Cardiac fibroblast (primary cell): ENCODE data around the gene KCNMA1.
A peak's percentile ranks its signal among the peaks of the same experiment; 100 is the strongest.

Experiments used
- DNase-seq, 2 donors: peaks; one replicate each; pipeline versions ENCODE4 v3.0.0 to v3.0.0-alpha.2; 2010; ENCODE audit warnings: low read depth in 2 of 2
- H3K4me3 ChIP-seq, 2 donors: replicated peaks in 1 of 2; 1 replicate in 1 of 2; 2 replicates in 1 of 2; pipeline ENCODE4 v1.5.1; 2011; ENCODE audit warnings: low read depth in 2 of 2, low read length in 2 of 2, mild to moderate bottlenecking in 2 of 2, moderate library complexity in 1 of 2
- CTCF ChIP-seq: IDR thresholded peaks from one replicate; pipeline ENCODE4 v1.5.1; 2011; ENCODE audit warnings: low read depth, mild to moderate bottlenecking, low read length, inconsistent platforms

KCNMA1 gene

DNA sequence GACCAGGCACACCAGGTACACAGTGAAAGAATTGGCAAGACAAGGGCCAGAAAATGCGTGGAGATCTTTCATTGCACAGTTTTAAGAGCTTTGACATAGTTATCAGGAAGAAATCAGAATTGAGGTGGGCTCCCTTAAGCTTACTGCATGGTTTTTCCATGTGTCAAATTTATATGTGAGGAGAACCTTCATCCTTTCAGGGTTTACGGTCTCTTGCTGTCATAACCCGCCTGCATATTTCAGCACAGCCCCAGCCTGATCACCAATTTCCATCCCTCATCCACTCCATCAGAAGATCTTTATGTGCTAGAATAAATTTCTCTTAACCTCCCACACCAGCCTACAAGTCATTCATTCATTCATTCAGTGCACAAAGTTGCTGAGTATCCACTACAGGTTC is 373.1 kb downstream of the KCNMA1 start:
- DNase-seq: no peak
- H3K4me3 ChIP-seq: no peak overlapping the region
- no peak for TF ChIP-seq CTCF

DNA sequence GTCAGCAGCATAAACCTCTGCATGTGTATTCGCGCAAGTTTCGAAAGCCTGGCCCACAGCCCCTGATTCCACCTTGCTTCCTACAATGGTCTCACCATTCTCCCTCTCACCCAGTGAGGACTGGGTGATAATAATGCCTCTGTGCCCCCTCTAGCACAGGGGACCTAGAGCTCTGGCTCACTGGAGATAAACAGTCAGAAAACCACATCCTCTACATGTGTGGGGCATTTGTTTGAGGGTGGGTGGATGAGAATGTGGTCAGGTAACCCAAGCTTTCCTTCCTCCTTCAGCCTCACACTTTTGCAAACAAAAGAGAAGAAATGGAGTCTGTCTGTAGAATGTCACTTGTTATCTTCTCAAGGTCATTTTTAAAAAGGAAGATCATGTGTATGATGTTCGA is 373.5 kb downstream of the KCNMA1 start:
- no peak for DNase-seq
- TF ChIP-seq CTCF: no peak
- H3K4me3 ChIP-seq: no peak overlapping the region

GRCh38 chr10:77263700-77264099 is 373.9 kb downstream of the KCNMA1 start:
- no peak for TF ChIP-seq CTCF
- no peak for DNase-seq
- H3K4me3 ChIP-seq: no peak overlapping the region

- H3K4me3 ChIP-seq: no peak overlapping the region
- peak in 1 of 2 donors; percentile 13 for DNase-seq
- TF ChIP-seq CTCF: no peak
These were observed 376.5 kb downstream of the KCNMA1 start for GRCh38 chr10:77261146-77261545.

DNA sequence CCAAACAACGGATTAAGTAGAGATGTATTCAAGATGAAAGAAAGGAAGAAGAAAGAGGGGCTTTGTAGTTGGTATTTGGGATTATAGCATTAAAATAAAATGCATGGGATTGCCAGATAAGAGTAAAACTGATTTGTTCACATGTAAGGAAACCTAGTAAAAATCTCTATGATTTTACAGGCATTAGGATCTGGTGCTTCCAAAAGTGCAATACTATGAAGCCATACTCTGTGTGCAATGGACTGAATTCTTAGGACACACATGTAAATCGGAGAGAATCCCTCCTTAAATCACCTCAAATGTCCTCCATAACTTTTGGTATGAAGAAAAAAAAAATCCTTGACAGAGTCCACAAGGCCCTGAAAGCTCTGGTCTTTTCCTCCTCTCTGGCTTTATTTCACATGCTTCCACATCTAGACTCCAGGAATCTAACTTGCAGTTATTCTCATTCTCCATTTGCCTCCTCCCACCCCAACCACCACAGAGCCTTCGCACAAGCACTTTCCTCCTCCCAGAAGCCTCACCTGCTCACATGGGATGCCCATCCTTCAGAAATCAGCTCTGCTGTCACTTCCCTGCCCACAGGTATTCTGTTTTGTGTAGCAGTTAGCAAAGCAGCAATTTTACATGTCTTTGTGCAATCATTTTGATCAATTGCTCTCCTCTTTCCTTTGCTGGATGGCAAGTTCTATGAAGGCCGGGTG is 378.3 kb downstream of the KCNMA1 start:
- H3K4me3 ChIP-seq: no peak overlapping the region
- no peak for DNase-seq
- no peak for TF ChIP-seq CTCF

DNA sequence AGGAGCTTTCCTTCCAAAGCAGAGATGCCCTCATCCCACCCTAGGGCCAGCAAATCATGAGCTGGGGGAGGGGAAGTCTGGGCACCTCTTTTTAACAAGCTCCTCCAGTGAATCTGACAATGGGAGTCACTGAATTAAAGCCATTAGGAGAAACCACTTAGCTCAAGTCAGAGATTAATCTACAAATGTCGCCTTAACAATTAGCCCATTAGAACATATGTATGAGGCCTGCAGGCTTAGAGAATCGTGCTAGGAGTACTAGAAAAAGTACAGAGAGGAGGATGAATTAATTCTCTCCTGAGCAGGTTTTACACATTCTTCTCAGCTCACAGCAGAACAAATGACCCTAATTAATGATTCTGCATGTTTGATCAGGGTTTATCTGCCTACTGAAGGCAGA is 381.3 kb downstream of the KCNMA1 start:
- no peak for TF ChIP-seq CTCF
- DNase-seq: no peak
- H3K4me3 ChIP-seq: no peak overlapping the region

DNA sequence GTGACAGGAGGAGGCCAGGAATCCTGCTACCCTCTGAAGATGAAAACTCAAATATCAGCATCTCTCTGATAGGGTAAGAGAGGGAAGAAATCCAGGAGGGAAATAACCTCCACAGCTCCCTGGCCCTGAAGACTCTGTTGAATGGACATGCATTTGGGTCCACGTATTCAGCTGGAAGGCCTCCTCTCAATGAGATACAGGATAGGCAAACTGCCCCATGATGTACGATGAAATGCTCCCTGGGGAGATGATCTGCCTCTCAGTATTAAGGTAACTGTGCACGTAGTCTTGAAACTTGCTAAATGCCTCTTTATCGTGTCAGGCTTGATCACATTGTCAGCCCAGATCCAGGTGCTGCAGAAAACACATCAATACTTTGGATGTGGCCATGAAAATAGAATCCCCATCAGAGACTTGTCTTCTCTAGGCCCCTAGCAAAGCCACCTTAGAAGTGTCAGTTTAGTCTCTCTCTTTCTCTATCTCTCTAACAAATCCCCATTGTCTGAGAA is 384.0 kb downstream of the KCNMA1 start:
- no peak overlapping the region for H3K4me3 ChIP-seq
- TF ChIP-seq CTCF: no peak
- no peak for DNase-seq
